Mesothelial cell of epicardium (in vitro differentiated cells): ENCODE measurements around the gene HHAT. TPM values are rescaled to one million over a fixed set of nuclear protein-coding genes. Genes with fewer than 3 reads are reported as not detected.
A peak's percentile ranks its signal among the peaks of the same experiment; 100 is the strongest.

Experiments
- DNase-seq, 2 experiments: peaks; one replicate each; pipeline ENCODE4 v3.0.0; 2021; ENCODE audit warnings: low spot score in 2 of 2; ENCODE audit not compliant: unreplicated experiment in 2 of 2
- H3K27ac Mint-ChIP-seq: 2 replicates; pipeline ENCODE4 v1.8.0; 2021; ENCODE audit warnings: mixed read lengths
- H3K27me3 Mint-ChIP-seq: 2 replicates; pipeline ENCODE4 v1.8.0; 2021; ENCODE audit warnings: low read depth, mixed read lengths
- H3K36me3 Mint-ChIP-seq: 2 replicates; pipeline ENCODE4 v1.8.0; 2021; ENCODE audit warnings: mixed read lengths
- H3K4me1 Mint-ChIP-seq: 2 replicates; pipeline ENCODE4 v1.8.0; 2021; ENCODE audit warnings: mixed read lengths
- H3K4me3 Mint-ChIP-seq: 2 replicates; pipeline ENCODE4 v1.8.0; 2021; ENCODE audit warnings: mild to moderate bottlenecking, moderate library complexity, mixed read lengths
- H3K9me3 Mint-ChIP-seq: 2 replicates; pipeline ENCODE4 v1.8.0; 2021; ENCODE audit warnings: mixed read lengths
- CTCF ChIP-seq: fragments of 200-600 bp; sonication (generic); IDR thresholded peaks from one replicate; pipeline ENCODE4 v1.5.0; 2021; ENCODE audit warnings: antibody characterized with exemption; ENCODE audit not compliant: unreplicated experiment
- total RNA-seq: library from RNA; stranded (reverse); gene quantifications from 3 replicates; pipeline ENCODE4 v1.2.1, GENCODE V29; 2021

Gene HHAT
- total RNA-seq, 1 donor from 2014 or later = 19.2 TPM

- Mint-ChIP-seq H3K4me3 (no peak overlapping the region), H3K27me3 (no peaks in the 10 kb centered on the region), H3K27ac (no peak overlapping the region), H3K36me3 (peaks cover 8% of the 10 kb centered on the region), H3K9me3 (no peaks in the 10 kb centered on the region), H3K4me1 (peaks cover 6% of the 10 kb centered on the region)
- no peak for TF ChIP-seq CTCF
- DNase-seq = no peak
These were observed 29.9 kb downstream of the HHAT start for GRCh38 chr1:210358626-210359025.

- Mint-ChIP-seq H3K27me3 (no peaks in the 10 kb centered on the region), H3K4me3 (no peak overlapping the region), H3K9me3 (no peaks in the 10 kb centered on the region), H3K27ac (no peak overlapping the region), H3K36me3 (peaks cover 8% of the 10 kb centered on the region), H3K4me1 (peaks cover 6% of the 10 kb centered on the region)
- no peak for DNase-seq
- no peak for TF ChIP-seq CTCF
These were observed 30.6 kb downstream of the HHAT start for GRCh38 chr1:210359255-210359654.

DNA sequence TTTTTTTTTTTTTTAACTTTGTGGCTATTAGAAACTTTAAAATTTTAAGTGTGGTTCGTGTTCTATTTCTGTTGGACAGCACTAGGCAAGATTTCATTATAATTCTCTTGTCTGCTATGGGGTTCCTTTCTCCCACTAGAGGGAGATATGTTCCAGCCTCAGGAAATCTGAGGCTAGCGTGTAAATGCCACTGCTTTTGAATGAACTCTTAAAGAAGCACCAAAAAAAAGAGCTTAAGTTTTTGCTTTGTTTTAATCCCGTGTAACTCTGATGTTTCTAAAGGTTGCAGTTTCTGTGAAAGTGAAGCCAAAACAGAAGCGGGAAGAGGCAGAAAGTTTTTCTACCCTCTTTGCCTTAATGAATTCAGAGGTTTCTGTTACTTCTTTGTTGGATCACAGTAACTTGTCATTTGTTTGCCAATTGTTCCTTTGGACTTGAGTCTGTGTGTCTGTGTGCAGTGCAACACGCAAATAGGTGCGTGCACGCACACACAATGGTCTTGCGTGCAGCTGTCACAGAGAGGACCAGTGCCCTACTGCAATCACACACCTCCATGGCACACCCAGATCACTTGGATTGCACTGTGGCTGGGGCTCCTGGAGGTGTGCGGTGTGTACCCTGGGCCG, 32.3 kb downstream of the HHAT start:
- H3K36me3 Mint-ChIP-seq = peaks cover 8% of the 10 kb centered on the region
- TF ChIP-seq CTCF = peak; percentile 37
- no peak for DNase-seq
- H3K4me1 Mint-ChIP-seq = peaks cover 6% of the 10 kb centered on the region
- H3K4me3 Mint-ChIP-seq = no peak overlapping the region
- no peaks in the 10 kb centered on the region for H3K27me3 Mint-ChIP-seq
- H3K9me3 Mint-ChIP-seq = no peaks in the 10 kb centered on the region
- H3K27ac Mint-ChIP-seq = no peak overlapping the region

- Mint-ChIP-seq H3K4me3 (no peak overlapping the region), H3K27ac (no peak overlapping the region), H3K27me3 (no peaks in the 10 kb centered on the region), H3K36me3 (peaks cover 8% of the 10 kb centered on the region), H3K4me1 (peaks cover 7% of the 10 kb centered on the region), H3K9me3 (no peaks in the 10 kb centered on the region)
- TF ChIP-seq CTCF = no peak
- DNase-seq = no peak
These were observed 33.0 kb downstream of the HHAT start for GRCh38 chr1:210361665-210362064.

- Mint-ChIP-seq H3K36me3 (peaks cover 4% of the 10 kb centered on the region), H3K4me1 (peaks cover 12% of the 10 kb centered on the region), H3K9me3 (no peaks in the 10 kb centered on the region), H3K27me3 (no peaks in the 10 kb centered on the region), H3K27ac (no peak overlapping the region), H3K4me3 (no peak overlapping the region)
- no peak for TF ChIP-seq CTCF
- DNase-seq = no peak
These were observed 33.8 kb downstream of the HHAT start for GRCh38 chr1:210362526-210362925.

DNA sequence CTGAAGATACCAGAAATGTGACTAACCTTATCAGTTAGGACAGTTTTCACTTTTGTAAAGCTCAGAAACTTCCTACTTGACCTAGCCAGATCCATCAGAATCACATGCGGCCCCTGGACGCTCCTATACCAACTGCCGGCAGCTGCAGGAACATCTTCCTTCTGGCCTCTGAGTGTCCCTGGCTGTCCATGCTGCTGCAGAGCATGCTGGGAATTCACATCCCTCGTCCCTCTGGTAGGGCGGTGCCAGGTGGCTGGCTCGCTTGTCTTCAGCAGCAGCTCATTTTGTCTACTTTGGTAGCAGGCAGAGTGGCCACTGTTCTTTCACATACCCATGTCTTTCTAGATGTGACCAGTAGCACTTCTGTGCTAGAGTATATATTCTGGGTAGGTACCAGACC, 34.4 kb downstream of the HHAT start:
- Mint-ChIP-seq H3K36me3 (peaks cover 4% of the 10 kb centered on the region), H3K4me3 (no peak overlapping the region), H3K27ac (no peak overlapping the region), H3K27me3 (no peaks in the 10 kb centered on the region), H3K4me1 (peaks cover 12% of the 10 kb centered on the region), H3K9me3 (no peaks in the 10 kb centered on the region)
- TF ChIP-seq CTCF = no peak
- no peak for DNase-seq
